DND-41 (cell line): Measurements from ENCODE around the gene GRIN1.
"Not testable (repeated sequence)": the region's sequence is repeated elsewhere in the genome, so short reads cannot be mapped to it uniquely, and the experiment has no call there.

Source experiments
- ATAC-seq: fragments of 200-7000 bp; cut with Tn5 transposase; 3 replicates; pipeline ENCODE4 v1.9.1; 2021; ENCODE audit warnings: low read depth; ENCODE audit not compliant: insufficient read depth
- DNase-seq: peaks from one replicate; pipeline ENCODE4 v3.0.0-alpha.2; 2020
- H2AFZ ChIP-seq: 2 replicates; pipeline ENCODE4 v1.6.0; 2012; ENCODE audit warnings: low read depth, low read length
- H3K27ac ChIP-seq: 2 replicates; pipeline ENCODE4 v1.5.1; 2012; ENCODE audit warnings: low read length, inconsistent platforms
- H3K27me3 ChIP-seq: fragments of 200-600 bp; sonication (generic); 2 replicates; pipeline ENCODE4 v1.6.0; 2012; ENCODE audit warnings: low read length, mild to moderate bottlenecking, inconsistent platforms; ENCODE audit not compliant: insufficient read depth, poor library complexity
- H3K36me3 ChIP-seq: 2 replicates; pipeline ENCODE4 v1.5.1; 2012; ENCODE audit warnings: low read length, inconsistent platforms; ENCODE audit not compliant: insufficient read depth
- H3K4me1 ChIP-seq: 2 replicates; pipeline ENCODE4 v1.5.1; 2012; ENCODE audit warnings: mild to moderate bottlenecking, low read length; ENCODE audit not compliant: insufficient read depth
- H3K4me2 ChIP-seq: 2 replicates; pipeline ENCODE4 v1.6.0; 2012; ENCODE audit warnings: mild to moderate bottlenecking, moderate library complexity, low read length, inconsistent platforms; ENCODE audit not compliant: insufficient read depth
- H3K4me3 ChIP-seq, 2 experiments: fragments of 200-600 bp in 1 of 2; shearing (Covaris generic) in 1 of 2; 2 replicates each; pipeline ENCODE4 v1.5.1; 2012 to 2016; ENCODE audit warnings: inconsistent platforms in 2 of 2, low read length in 2 of 2, mild to moderate bottlenecking in 2 of 2, low read depth in 1 of 2, moderate library complexity in 1 of 2
- H3K79me2 ChIP-seq: 2 replicates; pipeline ENCODE4 v1.6.0; 2012; ENCODE audit warnings: low read length, inconsistent platforms; ENCODE audit not compliant: insufficient read depth
- H3K9ac ChIP-seq: 2 replicates; pipeline ENCODE4 v1.6.0; 2012; ENCODE audit warnings: low read depth, mild to moderate bottlenecking, inconsistent platforms, low read length, moderate library complexity
- H3K9me3 ChIP-seq: 2 replicates; pipeline ENCODE4 v1.5.1; 2012; ENCODE audit warnings: low read length, moderate library complexity, mild to moderate bottlenecking, inconsistent platforms; ENCODE audit not compliant: insufficient read depth, severe bottlenecking
- H4K20me1 ChIP-seq: 2 replicates; pipeline ENCODE4 v1.6.0; 2012; ENCODE audit warnings: low read length; ENCODE audit not compliant: insufficient read depth
- CTCF ChIP-seq: IDR thresholded peaks from 2 replicates; pipeline ENCODE4 v1.5.1; 2012; ENCODE audit warnings: borderline replicate concordance, low read length, moderate library complexity, mild to moderate bottlenecking; ENCODE audit not compliant: poor library complexity, severe bottlenecking; ENCODE audit errors: extremely low read depth
- EZH2 ChIP-seq: IDR thresholded peaks from 3 replicates; pipeline ENCODE4 v1.6.1; 2012; ENCODE audit warnings: borderline replicate concordance, low read depth, mild to moderate bottlenecking, moderate library complexity, low read length, inconsistent platforms; ENCODE audit not compliant: severe bottlenecking

Gene GRIN1

GRCh38 chr9:137122796-137123467 is 16.0 kb upstream of the GRIN1 start:
- H3K27ac ChIP-seq, result not testable (repeated sequence)

GRCh38 chr9:137123468-137123837 is 15.5 kb upstream of the GRIN1 start:
- Histone ChIP-seq H3K4me1 (peaks cover 36% of the 10 kb centered on the region), H4K20me1 (no peaks in the 10 kb centered on the region), H3K9ac (no peak overlapping the region), H3K4me2 (no peak overlapping the region), H3K27me3 (no peaks in the 10 kb centered on the region), H3K27ac (no peak overlapping the region), H2AFZ (no peak overlapping the region), H3K4me3 (no peak overlapping the region), H3K9me3 (no peaks in the 10 kb centered on the region), H3K79me2 (peaks cover 20% of the 10 kb centered on the region), H3K36me3 (no peaks in the 10 kb centered on the region)
- TF ChIP-seq CTCF, result no peak
- no peak for TF ChIP-seq EZH2
- ATAC-seq, result no peak
- no peak for DNase-seq

More at GRCh38 chr9:137122796-137123467, 16.0 kb upstream of the GRIN1 start:
- H3K27me3 ChIP-seq, H3K4me2 ChIP-seq, H3K9me3 ChIP-seq, H3K36me3 ChIP-seq, H3K9ac ChIP-seq, H3K4me3 ChIP-seq, H2AFZ ChIP-seq, H4K20me1 ChIP-seq, ATAC-seq, DNase-seq: not testable (repeated sequence)
- Histone ChIP-seq H3K79me2 (peaks cover 15% of the 10 kb centered on the region), H3K4me1 (peaks cover 30% of the 10 kb centered on the region)

GRCh38 chr9:137123952-137124462 is 14.9 kb upstream of the GRIN1 start:
- not testable (repeated sequence) for H3K4me2 ChIP-seq, H3K4me3 ChIP-seq, H3K27me3 ChIP-seq, H3K9ac ChIP-seq, ATAC-seq, H2AFZ ChIP-seq, H3K9me3 ChIP-seq, H3K36me3 ChIP-seq, DNase-seq, H3K27ac ChIP-seq, H4K20me1 ChIP-seq
- Histone ChIP-seq H3K79me2 (peaks cover 26% of the 10 kb centered on the region), H3K4me1 (peaks cover 39% of the 10 kb centered on the region)

GRCh38 chr9:137126786-137127185 is 12.2 kb upstream of the GRIN1 start:
- H3K79me2 ChIP-seq, result peaks cover 40% of the 10 kb centered on the region
- H3K4me1 ChIP-seq, result peaks cover 47% of the 10 kb centered on the region
- H3K9ac ChIP-seq, result peak overlapping the region; percentile 91

More at GRCh38 chr9:137126786-137127185, 12.2 kb upstream of the GRIN1 start:
- Histone ChIP-seq H3K27me3 (no peaks in the 10 kb centered on the region), H3K4me3 (peak overlapping the region; percentile 85 to 98; a peak in 3 of 4 replicates), H3K27ac (peak overlapping the region; percentile 91), H3K9me3 (no peaks in the 10 kb centered on the region), H4K20me1 (no peaks in the 10 kb centered on the region), H2AFZ (peak overlapping the region; percentile 70; the same call in 1 of the 2 replicates), H3K4me2 (peak overlapping the region; percentile 87), H3K36me3 (no peaks in the 10 kb centered on the region; the same call in 1 of the 2 replicates)
- TF ChIP-seq EZH2 (no peak), CTCF (no peak)
- DNase-seq (no peak), ATAC-seq (no peak)
